22Rv1 (cell line): ENCODE measurements around the gene AWAT2.

Experiments used
- H3K27ac ChIP-seq: fragments of 450-650 bp; 2 replicates; pipeline ENCODE4 v1.5.1; 2017
- ZFX ChIP-seq: fragments of 450-650 bp; IDR thresholded peaks from 2 replicates; pipeline ENCODE4 v1.6.1; 2017; ENCODE audit warnings: antibody characterized with exemption, borderline replicate concordance
- TF ChIP-seq, protein P1 (sequence below): fragments of 450-650 bp; IDR thresholded peaks from 2 replicates; pipeline ENCODE4 v1.5.1; 2017; ENCODE audit warnings: mild to moderate bottlenecking

AWAT2 gene, protein sequence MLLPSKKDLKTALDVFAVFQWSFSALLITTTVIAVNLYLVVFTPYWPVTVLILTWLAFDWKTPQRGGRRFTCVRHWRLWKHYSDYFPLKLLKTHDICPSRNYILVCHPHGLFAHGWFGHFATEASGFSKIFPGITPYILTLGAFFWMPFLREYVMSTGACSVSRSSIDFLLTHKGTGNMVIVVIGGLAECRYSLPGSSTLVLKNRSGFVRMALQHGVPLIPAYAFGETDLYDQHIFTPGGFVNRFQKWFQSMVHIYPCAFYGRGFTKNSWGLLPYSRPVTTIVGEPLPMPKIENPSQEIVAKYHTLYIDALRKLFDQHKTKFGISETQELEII

DNA sequence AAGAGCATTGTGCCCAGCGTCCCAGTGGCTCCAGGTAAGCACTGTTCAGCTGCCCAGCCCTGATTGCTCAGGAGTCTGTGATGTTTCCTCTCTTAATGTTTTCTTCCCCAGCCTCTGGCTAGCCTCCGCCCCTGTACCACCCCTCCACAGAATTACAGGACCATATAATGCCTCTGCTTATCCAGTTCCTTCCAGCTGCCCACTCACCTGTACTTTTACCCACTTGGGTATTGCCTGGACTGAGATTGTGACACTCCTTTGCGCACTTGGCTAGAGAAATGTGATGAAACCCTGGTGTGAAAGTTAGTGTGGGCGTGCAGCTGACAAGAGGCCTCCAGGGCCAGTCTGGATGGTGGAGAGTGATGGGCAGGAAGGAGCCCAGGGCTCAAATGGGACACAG is at the start of gene AWAT2:
Gene AWAT2 (minus strand): TSS at position 14 of the 400 bp plus-strand sequence. CDS start 6 bp downstream, at position 8.
- no peak for TF ChIP-seq ZFX
- TF ChIP-seq, protein P1, sequence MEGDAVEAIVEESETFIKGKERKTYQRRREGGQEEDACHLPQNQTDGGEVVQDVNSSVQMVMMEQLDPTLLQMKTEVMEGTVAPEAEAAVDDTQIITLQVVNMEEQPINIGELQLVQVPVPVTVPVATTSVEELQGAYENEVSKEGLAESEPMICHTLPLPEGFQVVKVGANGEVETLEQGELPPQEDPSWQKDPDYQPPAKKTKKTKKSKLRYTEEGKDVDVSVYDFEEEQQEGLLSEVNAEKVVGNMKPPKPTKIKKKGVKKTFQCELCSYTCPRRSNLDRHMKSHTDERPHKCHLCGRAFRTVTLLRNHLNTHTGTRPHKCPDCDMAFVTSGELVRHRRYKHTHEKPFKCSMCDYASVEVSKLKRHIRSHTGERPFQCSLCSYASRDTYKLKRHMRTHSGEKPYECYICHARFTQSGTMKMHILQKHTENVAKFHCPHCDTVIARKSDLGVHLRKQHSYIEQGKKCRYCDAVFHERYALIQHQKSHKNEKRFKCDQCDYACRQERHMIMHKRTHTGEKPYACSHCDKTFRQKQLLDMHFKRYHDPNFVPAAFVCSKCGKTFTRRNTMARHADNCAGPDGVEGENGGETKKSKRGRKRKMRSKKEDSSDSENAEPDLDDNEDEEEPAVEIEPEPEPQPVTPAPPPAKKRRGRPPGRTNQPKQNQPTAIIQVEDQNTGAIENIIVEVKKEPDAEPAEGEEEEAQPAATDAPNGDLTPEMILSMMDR, result no peak
- H3K27ac ChIP-seq, result no peak within 1 kb of the TSS

DNA sequence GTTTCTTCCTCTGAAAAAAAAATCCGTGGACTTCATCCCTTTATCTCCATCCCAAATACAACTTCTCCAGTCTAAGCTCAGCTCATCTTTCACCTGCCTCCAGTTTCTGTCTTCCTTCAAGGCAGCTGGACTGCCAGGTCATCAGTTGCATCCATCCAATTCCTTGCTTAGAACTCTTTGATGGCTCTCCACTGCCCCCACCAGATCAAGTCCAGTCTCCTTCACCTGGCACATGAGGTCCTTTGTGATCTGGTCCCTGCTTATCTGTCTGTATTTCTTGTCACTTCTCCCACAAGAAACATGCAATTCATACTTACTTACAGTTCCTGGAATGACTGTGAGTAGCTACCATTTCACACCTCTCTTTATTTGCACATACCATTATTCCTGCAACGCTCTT is 46.3 kb upstream of the AWAT2 start:
- H3K27ac ChIP-seq, result no peak overlapping the region

DNA sequence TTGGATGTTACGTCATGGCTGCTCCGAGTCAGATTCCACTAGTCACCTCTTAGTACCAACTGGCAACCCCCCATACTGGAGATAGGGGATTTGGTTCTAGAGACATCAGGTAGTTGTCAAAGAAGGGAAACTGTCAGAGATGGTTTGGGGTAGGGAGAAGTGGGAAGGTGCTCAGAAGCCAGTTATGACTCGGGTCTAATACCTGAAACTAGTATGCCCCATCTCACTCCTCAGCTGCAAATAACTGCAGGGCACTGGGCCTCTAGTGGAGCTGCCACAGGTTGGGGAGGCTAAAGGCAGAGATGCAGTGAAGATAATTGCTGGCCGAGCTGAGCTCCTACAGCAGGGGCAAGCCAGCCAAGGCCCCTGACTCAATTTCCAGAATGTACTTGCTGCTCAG is 42.5 kb upstream of the AWAT2 start:
- no peak overlapping the region for H3K27ac ChIP-seq
- TF ChIP-seq, protein P1, result no peak
- no peak for TF ChIP-seq ZFX

More for the DNA sequence above, 46.3 kb upstream of the AWAT2 start:
- TF ChIP-seq, protein P1, result peak; percentile 52
- TF ChIP-seq ZFX, result no peak

DNA sequence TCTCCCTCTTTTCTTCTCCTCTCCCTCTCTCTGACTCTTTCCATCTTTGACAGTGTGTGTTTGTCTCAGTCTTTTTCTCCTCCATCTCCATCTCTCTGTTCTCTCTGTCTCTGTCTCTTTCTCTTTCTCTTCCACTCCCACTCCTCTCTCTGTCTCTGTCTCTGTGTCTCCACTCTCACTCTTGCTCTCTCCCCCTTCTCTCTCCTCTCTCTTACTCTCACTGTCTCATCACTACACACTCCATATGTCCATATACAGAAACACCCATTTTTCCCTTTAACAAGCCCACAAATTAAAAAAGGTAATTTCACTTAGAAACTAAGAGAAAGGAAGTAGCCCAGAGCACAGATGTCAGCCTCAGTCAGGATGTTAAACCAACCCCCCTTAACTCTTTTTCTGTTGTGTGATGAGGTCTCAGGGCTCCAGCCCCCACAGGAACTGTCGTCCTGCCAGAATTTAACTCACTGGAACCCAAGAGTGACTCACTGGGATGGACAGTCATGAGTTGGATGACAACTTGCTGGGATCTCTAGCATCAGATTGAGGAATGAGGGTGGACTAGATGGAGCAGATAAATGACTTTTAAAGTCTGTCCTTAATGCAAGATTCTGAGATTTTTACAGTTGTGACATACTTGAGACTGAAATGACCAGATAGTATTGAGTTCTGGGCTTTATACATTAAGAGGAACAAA is 40.0 kb upstream of the AWAT2 start:
- H3K27ac ChIP-seq, result no peak overlapping the region
- TF ChIP-seq ZFX, result no peak
- TF ChIP-seq, protein P1, result no peak

DNA sequence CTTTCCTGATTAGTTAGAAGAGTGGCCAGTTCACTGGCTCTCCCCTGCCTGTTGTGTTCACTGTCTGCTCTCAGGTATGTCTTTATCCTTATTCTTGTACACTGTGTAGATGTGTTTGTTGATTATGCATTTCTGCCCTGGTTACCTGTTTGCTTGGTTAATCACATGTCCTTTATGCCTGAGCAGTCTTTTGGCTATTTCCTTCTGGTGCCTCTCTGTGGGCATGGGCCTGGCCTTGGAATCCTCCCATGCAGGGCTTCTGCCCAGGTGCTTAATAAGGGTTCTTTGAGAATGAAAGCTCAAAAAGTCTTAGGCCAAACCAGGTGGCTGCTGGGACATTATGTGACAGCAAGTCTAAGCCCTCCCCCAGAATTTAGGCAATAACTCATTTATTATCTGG is 39.0 kb upstream of the AWAT2 start:
- no peak overlapping the region for H3K27ac ChIP-seq
- no peak for TF ChIP-seq ZFX
- TF ChIP-seq, protein P1, result no peak

DNA sequence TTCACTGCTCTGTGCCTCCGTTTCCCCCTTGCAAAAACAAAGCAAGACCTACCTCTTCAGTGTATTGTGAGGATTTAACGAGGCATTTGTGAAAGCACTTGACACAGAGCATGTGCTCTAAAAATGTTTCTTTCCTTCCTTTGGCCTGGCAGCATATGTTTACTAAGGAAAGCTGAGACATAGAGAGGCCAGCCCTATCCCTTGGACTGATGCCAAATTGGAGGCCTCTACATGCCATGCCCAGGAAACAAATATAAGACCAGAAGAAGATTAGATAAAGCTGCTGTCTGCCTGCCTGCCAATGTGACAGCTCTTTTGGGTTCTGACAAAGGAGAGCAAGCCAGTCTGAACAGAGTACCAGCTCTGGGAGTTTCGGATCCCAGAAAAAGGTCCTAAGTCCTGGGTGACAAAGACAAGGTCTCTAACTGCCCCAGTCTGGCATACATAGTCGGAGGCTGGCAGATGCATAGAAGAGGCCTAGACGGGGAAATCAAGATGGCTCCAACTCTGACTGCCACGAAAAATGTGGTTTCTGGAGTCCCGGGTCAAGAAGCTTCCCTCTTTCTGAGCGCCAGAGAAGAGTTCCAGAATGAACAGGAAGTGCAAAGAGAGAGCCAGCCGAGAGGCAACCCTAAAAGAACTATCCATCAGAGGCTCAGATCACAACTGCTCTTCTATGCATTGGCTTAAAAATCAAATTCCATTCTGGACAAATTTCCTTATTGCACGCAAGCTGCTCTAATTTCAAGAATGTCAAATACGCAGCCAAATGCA is 38.3 kb upstream of the AWAT2 start:
- H3K27ac ChIP-seq, result no peak overlapping the region

More for the DNA sequence above, 38.3 kb upstream of the AWAT2 start:
- TF ChIP-seq ZFX, result no peak
- TF ChIP-seq, protein P1, result no peak
